Measurements from ENCODE around the gene NR3C1.

DNA sequence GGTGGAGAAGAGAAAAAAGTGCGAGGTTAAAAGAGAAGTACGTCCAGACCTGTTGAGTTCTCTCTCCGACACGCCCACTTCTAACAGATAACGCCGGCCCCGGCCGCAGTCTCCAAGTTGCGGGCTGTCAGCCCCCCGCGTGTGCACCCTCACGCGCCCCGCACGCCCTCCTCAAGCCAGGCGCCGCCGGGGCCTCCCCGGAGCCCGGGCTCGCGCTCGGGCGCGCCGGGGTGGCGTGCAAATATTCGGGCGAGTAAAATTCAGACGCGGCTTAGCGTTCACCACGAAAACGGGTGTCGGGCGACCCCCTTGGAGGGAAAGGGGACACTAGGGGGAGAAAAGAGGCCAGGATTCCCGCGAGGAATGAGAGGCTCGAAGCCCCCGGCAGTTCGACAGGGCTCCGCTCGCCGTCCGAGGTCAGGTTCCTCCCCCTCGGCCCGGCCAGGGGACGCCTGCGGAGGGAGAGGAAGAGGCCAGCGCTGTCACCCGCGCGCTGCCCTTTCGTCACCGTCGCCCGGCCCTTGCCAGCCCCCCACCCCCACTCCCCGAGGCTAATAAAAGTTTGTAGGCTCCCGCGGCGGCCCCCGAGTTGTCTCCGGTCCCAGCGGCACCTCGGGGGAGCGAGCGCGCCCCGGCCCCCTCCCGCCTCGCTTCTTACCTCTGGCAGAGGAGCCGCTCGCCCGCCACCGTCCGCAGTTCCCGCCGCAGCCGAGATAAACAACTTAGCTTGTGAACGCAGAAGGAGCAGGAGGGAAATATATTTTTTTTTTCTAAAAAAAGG is 743 bp downstream of the NR3C1 start:
- TF ChIP-seq CHD1 (IDR thresholded peaks at IDR 0.05; ENCODE audit: low read depth, low read length) (0 out of 2 replicates have a peak, but pooled peaks have one; percentile 7), POLR2A (IDR thresholded peaks at IDR 0.05; ENCODE audit: low read depth, low read length) (peak; percentile 71), RAD21 (IDR thresholded peaks at IDR 0.05; ENCODE audit: low read length) (no peak), CEBPB (IDR thresholded peaks at IDR 0.05; ENCODE audit: low read depth, low read length) (no peak), FOS (IDR thresholded peaks at IDR 0.05; ENCODE audit: low read depth, low read length) (no peak), SMC3 (IDR thresholded peaks at IDR 0.05; ENCODE audit: low read depth, low read length) (no peak), RCOR1 (IDR thresholded peaks at IDR 0.05; ENCODE audit: insufficient replicate concordance, low read length) (no peak), MAFK (IDR thresholded peaks at IDR 0.05; ENCODE audit: low read depth, low read length) (no peak), NFE2L2 (IDR thresholded peaks at IDR 0.05; ENCODE audit: low read depth, low read length) (no peak), MAZ (IDR thresholded peaks at IDR 0.05; ENCODE audit: borderline replicate concordance, low read depth, low read length) (0 out of 2 replicates have a peak, but pooled peaks have one; percentile 5), BHLHE40 (IDR thresholded peaks at IDR 0.05; ENCODE audit: low read depth, low read length) (no peak; the same call in 1 of the 2 replicates)
- TF ChIP-seq, protein P1, sequence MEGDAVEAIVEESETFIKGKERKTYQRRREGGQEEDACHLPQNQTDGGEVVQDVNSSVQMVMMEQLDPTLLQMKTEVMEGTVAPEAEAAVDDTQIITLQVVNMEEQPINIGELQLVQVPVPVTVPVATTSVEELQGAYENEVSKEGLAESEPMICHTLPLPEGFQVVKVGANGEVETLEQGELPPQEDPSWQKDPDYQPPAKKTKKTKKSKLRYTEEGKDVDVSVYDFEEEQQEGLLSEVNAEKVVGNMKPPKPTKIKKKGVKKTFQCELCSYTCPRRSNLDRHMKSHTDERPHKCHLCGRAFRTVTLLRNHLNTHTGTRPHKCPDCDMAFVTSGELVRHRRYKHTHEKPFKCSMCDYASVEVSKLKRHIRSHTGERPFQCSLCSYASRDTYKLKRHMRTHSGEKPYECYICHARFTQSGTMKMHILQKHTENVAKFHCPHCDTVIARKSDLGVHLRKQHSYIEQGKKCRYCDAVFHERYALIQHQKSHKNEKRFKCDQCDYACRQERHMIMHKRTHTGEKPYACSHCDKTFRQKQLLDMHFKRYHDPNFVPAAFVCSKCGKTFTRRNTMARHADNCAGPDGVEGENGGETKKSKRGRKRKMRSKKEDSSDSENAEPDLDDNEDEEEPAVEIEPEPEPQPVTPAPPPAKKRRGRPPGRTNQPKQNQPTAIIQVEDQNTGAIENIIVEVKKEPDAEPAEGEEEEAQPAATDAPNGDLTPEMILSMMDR (conservative IDR thresholded peaks at IDR 0.05; ENCODE audit: low read depth, low read length): no peak
- TF ChIP-seq, protein P2, sequence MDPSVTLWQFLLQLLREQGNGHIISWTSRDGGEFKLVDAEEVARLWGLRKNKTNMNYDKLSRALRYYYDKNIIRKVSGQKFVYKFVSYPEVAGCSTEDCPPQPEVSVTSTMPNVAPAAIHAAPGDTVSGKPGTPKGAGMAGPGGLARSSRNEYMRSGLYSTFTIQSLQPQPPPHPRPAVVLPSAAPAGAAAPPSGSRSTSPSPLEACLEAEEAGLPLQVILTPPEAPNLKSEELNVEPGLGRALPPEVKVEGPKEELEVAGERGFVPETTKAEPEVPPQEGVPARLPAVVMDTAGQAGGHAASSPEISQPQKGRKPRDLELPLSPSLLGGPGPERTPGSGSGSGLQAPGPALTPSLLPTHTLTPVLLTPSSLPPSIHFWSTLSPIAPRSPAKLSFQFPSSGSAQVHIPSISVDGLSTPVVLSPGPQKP (IDR thresholded peaks at IDR 0.05; ENCODE audit: borderline replicate concordance, low read depth, low read length): no peak
- TF ChIP-seq, protein P3, sequence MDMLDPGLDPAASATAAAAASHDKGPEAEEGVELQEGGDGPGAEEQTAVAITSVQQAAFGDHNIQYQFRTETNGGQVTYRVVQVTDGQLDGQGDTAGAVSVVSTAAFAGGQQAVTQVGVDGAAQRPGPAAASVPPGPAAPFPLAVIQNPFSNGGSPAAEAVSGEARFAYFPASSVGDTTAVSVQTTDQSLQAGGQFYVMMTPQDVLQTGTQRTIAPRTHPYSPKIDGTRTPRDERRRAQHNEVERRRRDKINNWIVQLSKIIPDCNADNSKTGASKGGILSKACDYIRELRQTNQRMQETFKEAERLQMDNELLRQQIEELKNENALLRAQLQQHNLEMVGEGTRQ (IDR thresholded peaks at IDR 0.05; ENCODE audit: low read depth, low read length): no peak
